SK-N-SH treated with all-trans-retinoic acid at 6 μM for 48 hours (cell line): Measurements from ENCODE around the gene CHDH.

Experiments
- BACH2 ChIP-seq: fragments of 250-450 bp; sonication (Bioruptor Pico); IDR thresholded peaks from 2 replicates; pipeline ENCODE4 v1.9.0; 2021; ENCODE audit warnings: mild to moderate bottlenecking, borderline replicate concordance
- PATZ1 ChIP-seq: fragments of 250-450 bp; sonication (Bioruptor Pico); IDR thresholded peaks from 2 replicates; pipeline ENCODE4 v1.8.0; 2020; ENCODE audit warnings: mild to moderate bottlenecking, moderate library complexity, borderline replicate concordance
- RARB ChIP-seq: fragments of 250-450 bp; sonication (Bioruptor Pico); IDR thresholded peaks from 2 replicates; pipeline ENCODE4 v1.8.0; 2021; ENCODE audit warnings: mild to moderate bottlenecking, moderate library complexity
- TF ChIP-seq, protein P1 (sequence below): fragments of 250-450 bp; sonication (Bioruptor Pico); IDR thresholded peaks from 2 replicates; pipeline ENCODE4 v1.5.1; 2020; ENCODE audit warnings: low read depth, mild to moderate bottlenecking, moderate library complexity

DNA sequence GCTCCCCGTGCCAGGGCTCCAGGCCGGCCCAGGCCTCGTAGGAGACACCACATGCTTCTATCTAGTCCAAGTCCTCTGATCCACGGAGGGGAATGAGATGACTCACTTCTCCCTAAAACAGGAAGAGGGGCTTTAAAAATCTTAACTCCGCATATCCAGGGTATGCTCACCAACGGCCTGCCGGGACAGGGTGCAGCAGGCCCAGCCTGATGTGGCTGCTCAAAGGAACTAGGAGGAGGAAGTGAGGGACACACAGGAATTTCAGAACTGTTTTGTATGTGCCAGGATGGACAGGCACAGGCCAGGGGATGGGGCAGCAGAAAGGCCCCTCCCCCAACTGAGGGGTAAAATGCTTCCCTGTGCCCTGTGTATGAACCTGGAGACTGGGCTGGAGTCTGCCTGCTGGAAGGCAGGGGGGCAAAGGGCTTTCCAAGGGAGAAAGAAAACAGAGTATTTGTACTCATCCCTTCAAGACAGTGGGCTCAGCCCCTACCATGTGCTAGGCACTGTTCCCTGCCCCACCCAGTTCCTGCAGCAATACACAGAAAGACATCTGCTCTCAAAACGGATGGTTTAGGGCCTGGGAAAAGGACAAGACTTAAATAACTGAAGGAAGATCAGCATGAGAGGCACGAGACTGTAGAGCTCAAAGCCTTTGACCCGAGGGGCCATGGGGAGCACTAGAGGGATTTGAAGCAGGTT, 22.1 kb downstream of the CHDH start:
- TF ChIP-seq RARB = no peak
- TF ChIP-seq BACH2 (CRISPR knock-in tag) = no peak
- TF ChIP-seq PATZ1 = no peak
- TF ChIP-seq, protein P1, sequence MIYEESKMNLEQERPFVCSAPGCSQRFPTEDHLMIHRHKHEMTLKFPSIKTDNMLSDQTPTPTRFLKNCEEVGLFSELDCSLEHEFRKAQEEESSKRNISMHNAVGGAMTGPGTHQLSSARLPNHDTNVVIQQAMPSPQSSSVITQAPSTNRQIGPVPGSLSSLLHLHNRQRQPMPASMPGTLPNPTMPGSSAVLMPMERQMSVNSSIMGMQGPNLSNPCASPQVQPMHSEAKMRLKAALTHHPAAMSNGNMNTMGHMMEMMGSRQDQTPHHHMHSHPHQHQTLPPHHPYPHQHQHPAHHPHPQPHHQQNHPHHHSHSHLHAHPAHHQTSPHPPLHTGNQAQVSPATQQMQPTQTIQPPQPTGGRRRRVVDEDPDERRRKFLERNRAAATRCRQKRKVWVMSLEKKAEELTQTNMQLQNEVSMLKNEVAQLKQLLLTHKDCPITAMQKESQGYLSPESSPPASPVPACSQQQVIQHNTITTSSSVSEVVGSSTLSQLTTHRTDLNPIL (CRISPR knock-in tag) = no peak
